OCI-LY7 (cell line): Measurements from ENCODE around the gene FAM170A. TPM values are rescaled to one million over a fixed set of nuclear protein-coding genes. Genes with fewer than 3 reads are reported as not detected.

Experiments used
- BruUV-seq: library from RNA; stranded (reverse); fragments of 400-500 nt; replicated peaks from 2 replicates; lab custom pipeline; 2021; lab: Mats Ljungman, UMichigan
- CTCF ChIA-PET: fragments of 300-600 bp; sonication (Branson Sonifier 250); formaldehyde crosslinking; loops from one replicate; lab custom pipeline; 2022; ENCODE audit warnings: antibody characterized with exemption; ENCODE audit not compliant: unreplicated experiment; lab: Charles Lee
- POLR2A ChIA-PET: fragments of 300-600 bp; sonication (Branson Sonifier 250); formaldehyde crosslinking; loops from one replicate; lab custom pipeline; 2022; ENCODE audit warnings: antibody characterized with exemption; lab: Charles Lee
- DNase-seq: peaks from one replicate; pipeline ENCODE4 v3.0.0-alpha.2; 2015; ENCODE audit warnings: low spot score
- H2AFZ ChIP-seq: fragments of 200-600 bp; sonication (generic), shearing (Covaris generic); 2 replicates; pipeline ENCODE4 v1.6.1; 2014; ENCODE audit warnings: mild to moderate bottlenecking, antibody characterized with exemption, low read length, moderate library complexity
- H3K27ac ChIP-seq: fragments of 200-600 bp; sonication (generic); 2 replicates; pipeline ENCODE4 v1.5.1; 2014; ENCODE audit warnings: mixed run types, low read depth, mild to moderate bottlenecking, moderate library complexity, low read length, inconsistent platforms; ENCODE audit not compliant: poor library complexity, severe bottlenecking
- H3K36me3 ChIP-seq: fragments of 200-600 bp; sonication (generic); 2 replicates; pipeline ENCODE4 v1.6.1; 2014; ENCODE audit warnings: mild to moderate bottlenecking, antibody characterized with exemption, low read length, moderate library complexity, mixed read lengths; ENCODE audit not compliant: insufficient read depth
- H3K4me1 ChIP-seq: fragments of 200-600 bp; sonication (generic); 2 replicates; pipeline ENCODE4 v1.5.1; 2014; ENCODE audit warnings: mild to moderate bottlenecking, low read length; ENCODE audit not compliant: insufficient read depth, poor library complexity, severe bottlenecking
- H3K4me2 ChIP-seq: fragments of 200-600 bp; sonication (generic); 2 replicates; pipeline ENCODE4 v1.6.1; 2014; ENCODE audit warnings: mild to moderate bottlenecking, low read length
- H3K4me3 ChIP-seq: fragments of 200-600 bp; sonication (generic); 2 replicates; pipeline ENCODE4 v1.5.1; 2014; ENCODE audit warnings: mild to moderate bottlenecking, low read depth, low read length; ENCODE audit not compliant: poor library complexity, severe bottlenecking
- H3K79me2 ChIP-seq: fragments of 200-600 bp; sonication (generic); 2 replicates; pipeline ENCODE4 v1.6.1; 2016; ENCODE audit warnings: low read depth, mild to moderate bottlenecking, low read length, moderate library complexity, mixed read lengths; ENCODE audit not compliant: insufficient read depth
- H3K9me2 ChIP-seq: fragments of 200-600 bp; sonication (generic); 2 replicates; pipeline ENCODE4 v1.6.1; 2016; ENCODE audit warnings: mild to moderate bottlenecking, low read length, mixed read lengths; ENCODE audit not compliant: insufficient read depth
- H3K9me3 ChIP-seq: fragments of 200-600 bp; sonication (generic); 2 replicates; pipeline ENCODE4 v1.6.1; 2014; ENCODE audit warnings: mild to moderate bottlenecking, mixed run types, low read length, mixed read lengths
- H4K20me1 ChIP-seq: fragments of 200-600 bp; sonication (generic); 2 replicates; pipeline ENCODE4 v1.6.1; 2014; ENCODE audit warnings: mild to moderate bottlenecking, antibody characterized with exemption, low read length, moderate library complexity, mixed read lengths; ENCODE audit not compliant: insufficient read depth
- EZH2phosphoT487 ChIP-seq: fragments of 200-600 bp; sonication (generic); IDR thresholded peaks from 2 replicates; pipeline ENCODE4 v1.6.1; 2018; ENCODE audit warnings: low read depth, borderline replicate concordance, mild to moderate bottlenecking, mixed run types, antibody characterized with exemption, low read length, moderate library complexity, mixed read lengths
- intact Hi-C: fragments of 100-400 bp; cut with micrococcal nuclease; formaldehyde crosslinking; loops from one replicate; pipeline ENCODE4 v1.10.0; 2022; ENCODE audit not compliant: unreplicated experiment
- total RNA-seq, 2 experiments: library from RNA; depleted of rRNA in 1 of 2; stranded (reverse); fragments of >200 nt in 1 of 2; shearing (Covaris generic) in 1 of 2; gene quantifications; 2 replicates each; pipeline ENCODE4 v1.2.3, GENCODE V29; 2014 to 2022
- TF ChIP-seq, protein P1 (sequence below): fragments of 200-600 bp; sonication (generic); conservative IDR thresholded peaks from 2 replicates; pipeline ENCODE4 v1.5.1; 2014; ENCODE audit warnings: mild to moderate bottlenecking, antibody characterized with exemption, low read length, moderate library complexity, mixed read lengths

FAM170A gene
- total RNA-seq, 2 experiments from 2014 or later = not detected

DNA sequence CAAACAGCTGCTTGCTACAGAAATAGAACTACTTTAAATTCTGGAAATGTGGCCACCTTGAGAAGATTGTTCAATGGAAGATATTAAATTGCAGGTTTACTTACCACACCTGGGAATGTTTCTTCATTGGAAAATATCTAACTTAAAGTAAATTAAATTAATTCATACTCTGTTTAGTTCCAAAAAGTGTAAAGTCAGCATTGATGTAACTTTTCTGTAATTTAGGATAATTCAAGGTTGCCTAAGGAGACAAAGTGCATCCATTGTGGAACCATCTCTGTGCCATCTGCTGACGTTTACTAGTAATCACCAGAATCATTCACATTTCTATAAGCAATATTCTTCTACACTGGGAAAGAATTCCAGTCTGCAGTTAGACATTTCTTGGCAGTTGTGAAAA, 53.0 kb downstream of the FAM170A start:
- Histone ChIP-seq H3K27ac (no peak overlapping the region), H4K20me1 (no peaks in the 10 kb centered on the region), H3K79me2 (no peaks in the 10 kb centered on the region), H3K9me3 (no peaks in the 10 kb centered on the region), H3K36me3 (no peaks in the 10 kb centered on the region), H3K9me2 (no peaks in the 10 kb centered on the region), H2AFZ (no peak overlapping the region), H3K4me1 (no peaks in the 10 kb centered on the region), H3K4me2 (no peak overlapping the region), H3K4me3 (no peak overlapping the region)
- POLR2A ChIA-PET = no interaction called here
- TF ChIP-seq EZH2phosphoT487 = no peak
- TF ChIP-seq, protein P1, sequence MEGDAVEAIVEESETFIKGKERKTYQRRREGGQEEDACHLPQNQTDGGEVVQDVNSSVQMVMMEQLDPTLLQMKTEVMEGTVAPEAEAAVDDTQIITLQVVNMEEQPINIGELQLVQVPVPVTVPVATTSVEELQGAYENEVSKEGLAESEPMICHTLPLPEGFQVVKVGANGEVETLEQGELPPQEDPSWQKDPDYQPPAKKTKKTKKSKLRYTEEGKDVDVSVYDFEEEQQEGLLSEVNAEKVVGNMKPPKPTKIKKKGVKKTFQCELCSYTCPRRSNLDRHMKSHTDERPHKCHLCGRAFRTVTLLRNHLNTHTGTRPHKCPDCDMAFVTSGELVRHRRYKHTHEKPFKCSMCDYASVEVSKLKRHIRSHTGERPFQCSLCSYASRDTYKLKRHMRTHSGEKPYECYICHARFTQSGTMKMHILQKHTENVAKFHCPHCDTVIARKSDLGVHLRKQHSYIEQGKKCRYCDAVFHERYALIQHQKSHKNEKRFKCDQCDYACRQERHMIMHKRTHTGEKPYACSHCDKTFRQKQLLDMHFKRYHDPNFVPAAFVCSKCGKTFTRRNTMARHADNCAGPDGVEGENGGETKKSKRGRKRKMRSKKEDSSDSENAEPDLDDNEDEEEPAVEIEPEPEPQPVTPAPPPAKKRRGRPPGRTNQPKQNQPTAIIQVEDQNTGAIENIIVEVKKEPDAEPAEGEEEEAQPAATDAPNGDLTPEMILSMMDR = no peak
- intact Hi-C loops = no loop called here
- no TSS peak for BruUV-seq
- DNase-seq = no peak
- CTCF ChIA-PET = no interaction called here

Other genes with a start within 250 kb of the FAM170A start
- 55.4 and 81.4 TPM in 2 replicates for gene HSD17B4, start 177.1 kb upstream of the FAM170A start, total RNA-seq (2014; rRNA removed; shearing (Covaris generic))
- gene HSD17B4, start 177.1 kb upstream of the FAM170A start, total RNA-seq (2022) = 99.9 and 145 TPM in 2 replicates